HG03159 (cell line): ENCODE data around the gene CRYBG3.

Experiments used
- ATAC-seq: cut with Tn5 transposase; IDR thresholded peaks from one replicate; pipeline ENCODE4 v1.9.1; 2021; ENCODE audit warnings: mild to moderate bottlenecking, moderate library complexity; ENCODE audit not compliant: unreplicated experiment

The CRYBG3 gene

DNA sequence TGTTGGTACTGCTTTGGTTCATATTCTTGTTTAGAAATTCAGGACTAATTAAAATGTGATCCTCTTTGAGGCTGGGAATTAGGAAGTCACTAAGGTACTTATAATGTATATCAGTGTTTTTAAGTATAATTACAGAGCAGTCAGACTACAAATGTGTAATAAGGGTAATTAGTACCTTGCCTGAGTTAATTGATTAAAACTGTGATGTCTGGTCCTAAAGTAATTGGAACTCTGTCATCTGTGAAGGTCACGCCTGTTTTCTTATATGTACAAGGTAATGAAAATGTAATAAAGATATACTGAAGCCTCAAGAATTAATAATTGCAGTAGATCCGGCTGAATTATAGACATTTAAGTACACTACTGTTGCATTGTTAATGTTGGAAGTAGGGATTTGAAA lies 117.6 kb downstream of the CRYBG3 start:
- no peak for ATAC-seq

- ATAC-seq, result no peak
These were observed 118.2 kb downstream of the CRYBG3 start for GRCh38 chr3:97940034-97940433.

DNA sequence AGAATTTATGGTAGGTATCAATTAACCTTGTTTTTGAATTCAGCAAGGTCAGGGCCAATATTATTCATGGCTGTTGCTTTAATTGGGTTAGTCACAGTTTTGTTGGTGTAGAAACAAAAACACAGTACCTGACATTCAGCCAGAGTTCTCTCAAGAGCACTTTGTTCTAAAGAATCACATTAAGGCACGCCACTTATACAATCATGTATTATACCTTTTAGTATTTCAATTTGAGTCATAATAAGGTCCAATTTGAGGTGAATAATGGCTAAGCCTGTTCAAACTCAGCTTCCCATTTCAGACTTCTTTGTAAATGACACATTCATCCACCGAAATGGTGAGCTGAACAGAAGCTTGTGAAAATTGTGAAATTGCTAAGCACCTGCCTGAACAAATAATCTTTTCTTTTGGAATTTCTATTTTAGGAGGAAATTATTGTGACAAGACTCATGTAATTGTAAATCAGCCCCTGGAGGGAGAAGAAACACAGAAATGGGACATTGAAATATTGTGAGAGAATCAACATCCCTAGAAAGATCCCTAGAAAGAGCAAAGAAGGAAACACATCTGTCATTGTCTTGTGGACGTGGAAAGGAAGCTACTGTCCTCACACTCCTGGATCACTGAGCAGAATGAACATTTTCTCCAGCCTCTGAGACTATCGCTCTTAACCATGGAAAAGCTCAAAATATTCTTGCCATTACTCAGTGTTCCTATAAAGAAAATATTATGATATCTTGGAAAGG lies 121.2 kb downstream of the CRYBG3 start:
- no peak for ATAC-seq

DNA sequence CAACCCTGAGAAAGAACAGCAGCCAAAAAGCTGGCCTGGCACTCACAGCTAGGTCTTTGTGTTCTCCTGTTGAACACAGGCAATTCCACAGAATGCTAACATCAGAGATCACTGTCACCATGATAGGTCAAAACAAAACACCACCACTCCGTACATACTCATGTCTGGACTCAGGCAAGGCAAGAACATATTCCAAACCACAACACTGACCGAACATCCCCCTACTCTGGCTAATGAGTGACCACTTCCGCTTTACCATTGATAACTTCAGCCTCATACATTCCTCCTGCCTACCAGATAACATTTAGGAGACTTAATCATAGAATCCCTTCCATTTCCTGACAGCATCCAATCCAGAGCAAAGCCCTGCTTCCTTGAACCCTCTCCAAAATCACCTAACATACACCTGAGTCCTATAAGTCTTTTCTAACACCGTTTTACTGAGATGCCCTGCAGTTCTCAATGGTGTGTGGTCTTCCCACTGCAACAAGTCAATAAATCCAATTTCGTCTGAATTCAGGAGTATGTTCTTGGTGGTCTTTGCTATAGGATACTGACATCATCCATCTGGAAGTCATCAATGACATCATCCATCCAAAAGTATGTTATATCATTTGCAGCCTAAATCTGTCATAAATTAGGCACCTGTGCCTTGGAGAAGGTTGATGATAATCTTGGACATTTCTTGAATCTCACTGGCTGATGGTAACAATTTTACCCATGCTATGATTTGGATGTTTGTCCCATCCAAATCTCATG lies 126.7 kb downstream of the CRYBG3 start:
- ATAC-seq, result no peak

- no peak for ATAC-seq
These were observed 127.3 kb downstream of the CRYBG3 start for GRCh38 chr3:97949110-97949485.

GRCh38 chr3:97949743-97950142 lies 127.9 kb downstream of the CRYBG3 start:
- no peak for ATAC-seq

GRCh38 chr3:97950360-97950759 lies 128.5 kb downstream of the CRYBG3 start:
- ATAC-seq, result no peak

DNA sequence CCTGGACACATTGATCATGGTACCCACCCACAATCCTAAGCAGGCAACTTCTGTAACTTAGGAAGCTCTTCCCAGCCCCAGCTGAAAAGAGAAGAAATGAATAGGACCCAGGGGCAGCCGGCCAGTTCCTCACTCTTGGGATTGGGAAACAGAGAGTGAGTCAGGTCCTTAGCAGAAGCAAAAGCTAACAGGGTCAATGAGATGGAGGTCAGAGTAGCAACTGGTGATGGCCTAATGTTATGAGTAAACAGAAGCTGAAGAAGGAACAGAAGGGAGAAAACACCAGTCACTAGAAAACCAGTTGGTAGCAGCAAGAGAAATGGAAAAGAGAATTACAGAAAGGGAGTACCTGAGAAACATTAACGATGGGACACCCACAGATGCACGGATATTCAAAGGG lies 130.5 kb downstream of the CRYBG3 start:
- ATAC-seq, result no peak

GRCh38 chr3:97952872-97953271 lies 131.1 kb downstream of the CRYBG3 start:
- ATAC-seq, result no peak

- peak; percentile 68 for ATAC-seq
These were observed 132.5 kb downstream of the CRYBG3 start for GRCh38 chr3:97954228-97954827.

GRCh38 chr3:97956051-97956450 lies 134.2 kb downstream of the CRYBG3 start:
- no peak for ATAC-seq

DNA sequence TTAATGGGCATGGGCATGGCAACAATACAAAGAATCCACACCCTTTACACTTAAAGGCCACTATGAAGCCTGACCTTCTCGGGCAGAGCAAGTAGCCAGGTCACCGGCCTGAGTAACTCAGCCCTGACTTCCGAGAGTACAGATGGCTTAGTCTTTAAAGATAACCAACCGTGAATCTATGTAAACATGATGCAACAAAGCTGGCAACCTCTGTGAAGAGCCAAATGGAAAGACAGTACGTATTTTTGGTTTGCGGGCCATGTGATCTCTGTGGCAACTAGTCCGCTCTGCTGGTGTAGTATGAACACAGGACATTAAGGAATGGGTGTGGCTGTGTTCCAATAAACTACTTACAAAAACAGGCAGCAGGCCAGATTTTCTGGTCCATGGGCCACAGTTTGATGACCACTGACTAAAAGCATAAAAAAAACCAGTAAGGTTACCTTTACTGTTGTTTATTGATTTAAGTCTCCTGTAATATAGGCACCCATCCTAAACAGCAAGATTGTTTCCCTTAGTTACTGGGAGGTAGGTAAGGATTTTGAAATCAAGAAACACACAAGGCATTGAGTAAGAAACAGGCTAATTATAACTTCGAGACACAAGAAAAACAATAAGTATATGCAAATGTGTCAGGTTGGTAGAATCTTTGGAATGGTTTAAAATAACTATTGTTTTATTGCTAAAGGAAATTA lies 136.0 kb downstream of the CRYBG3 start:
- no peak for ATAC-seq

DNA sequence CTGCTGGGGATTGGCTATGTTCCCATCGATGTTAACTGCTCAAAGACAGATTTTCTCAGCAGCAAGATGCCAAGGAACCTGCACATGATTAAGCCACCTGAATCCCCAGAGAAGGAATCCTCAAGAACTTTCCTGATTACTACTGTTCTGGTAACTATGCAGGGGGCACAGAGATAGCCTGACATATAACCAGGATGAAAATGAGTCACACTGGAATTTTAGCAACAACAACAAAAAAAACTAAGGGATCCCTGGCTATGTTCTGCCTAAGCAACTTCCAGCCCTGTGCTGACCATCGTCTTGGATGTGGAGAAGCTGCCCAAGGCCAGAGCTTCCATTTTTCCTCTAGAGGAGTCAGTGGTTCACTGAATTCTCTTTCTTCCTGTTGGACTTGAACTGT lies 136.6 kb downstream of the CRYBG3 start:
- no peak for ATAC-seq

DNA sequence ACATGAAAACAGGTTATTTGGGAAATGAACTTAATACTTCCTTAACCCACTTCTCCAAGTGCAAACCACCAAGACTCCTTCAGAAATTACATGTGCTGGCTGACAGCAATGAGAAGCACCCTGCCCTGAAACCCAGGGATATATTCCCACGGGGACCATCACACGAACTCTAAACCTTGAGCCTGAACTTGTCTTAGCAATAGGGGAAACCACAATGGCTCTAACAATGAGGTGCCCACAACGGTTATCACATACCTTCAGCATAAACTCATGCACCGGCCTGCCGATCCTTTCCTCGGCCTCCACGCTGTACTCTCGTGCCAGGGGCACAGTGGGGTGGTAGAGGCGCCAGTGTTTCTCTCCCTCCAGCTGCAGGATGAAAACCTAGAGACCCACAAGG lies 137.0 kb downstream of the CRYBG3 start:
- ATAC-seq, result no peak

- ATAC-seq, result no peak
These were observed 138.1 kb downstream of the CRYBG3 start for GRCh38 chr3:97959872-97960271.

GRCh38 chr3:97960551-97960950 lies 138.7 kb downstream of the CRYBG3 start:
- ATAC-seq, result no peak

DNA sequence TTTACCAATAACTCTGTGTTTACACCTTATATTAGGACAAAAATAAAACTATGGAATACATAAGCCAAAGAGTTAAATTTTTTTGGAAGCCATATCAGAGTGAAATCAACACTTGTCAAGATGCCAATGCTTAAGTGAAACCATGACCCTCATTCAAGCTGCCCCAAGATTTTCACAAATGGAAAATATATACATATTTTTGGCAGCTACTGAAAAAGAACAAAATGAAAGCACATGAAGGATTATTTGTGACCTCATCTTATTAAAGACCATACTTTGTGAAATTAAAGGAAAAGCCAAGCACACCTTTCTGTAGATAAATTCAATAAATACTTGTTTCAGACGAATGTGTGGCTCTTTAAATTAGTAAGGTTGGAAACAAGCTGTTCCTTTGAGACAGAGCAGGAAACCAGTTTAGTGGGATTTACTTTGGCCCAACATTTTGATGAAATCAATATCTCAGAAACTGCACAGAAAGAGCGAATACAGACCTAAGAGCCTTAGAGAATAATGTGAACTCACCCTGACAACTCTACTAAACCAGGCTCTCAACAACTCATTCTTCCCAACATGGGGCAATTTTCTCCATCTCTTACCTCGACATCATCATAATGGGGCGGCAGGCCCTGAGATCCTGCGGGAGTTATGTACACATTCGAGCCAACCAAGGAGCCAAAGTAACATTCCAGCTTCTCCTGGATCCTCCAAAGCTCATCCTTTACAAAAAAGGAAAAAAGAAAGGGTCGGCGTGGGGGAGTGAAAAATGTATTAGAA lies 139.4 kb downstream of the CRYBG3 start:
- ATAC-seq, result no peak

DNA sequence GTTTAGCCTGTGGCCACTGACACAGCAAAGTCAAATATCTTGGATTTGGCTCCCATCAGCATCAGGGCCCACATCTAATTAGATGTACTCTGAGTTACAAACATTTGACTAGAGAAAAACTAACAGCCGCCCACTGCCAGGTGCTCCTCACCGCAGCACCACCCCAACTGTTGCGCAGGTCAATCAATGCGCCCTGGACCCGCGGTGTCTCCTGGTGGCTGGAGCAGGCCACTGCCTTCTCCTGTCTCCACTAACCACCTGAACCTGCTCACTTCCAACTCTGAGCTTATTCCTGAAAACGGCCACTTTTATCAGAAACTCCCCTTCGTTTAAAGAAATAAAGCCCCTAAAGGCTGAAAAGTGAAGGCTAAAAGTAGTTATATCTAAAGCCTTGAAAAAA lies 146.2 kb downstream of the CRYBG3 start:
- no peak for ATAC-seq

DNA sequence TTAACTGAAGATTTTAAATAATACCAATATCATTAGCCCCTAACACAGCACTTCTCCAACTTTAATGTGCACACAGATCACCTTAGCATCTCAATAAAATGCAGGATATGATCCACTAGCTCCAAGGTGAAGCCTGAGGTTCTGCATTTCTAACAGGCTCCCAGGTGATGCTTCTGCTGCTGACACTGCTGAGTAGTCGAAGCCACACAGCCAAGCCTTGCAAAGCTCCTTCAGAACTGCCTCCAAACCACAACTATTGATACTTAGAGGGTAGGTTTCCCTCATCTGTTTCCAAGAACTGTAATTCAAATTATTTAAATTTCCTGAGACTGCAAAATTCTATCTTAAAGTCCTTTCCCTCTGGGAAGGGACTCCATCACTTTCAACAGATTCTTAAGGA lies 146.6 kb downstream of the CRYBG3 start:
- ATAC-seq, result no peak

- ATAC-seq, result no peak
These were observed 147.7 kb downstream of the CRYBG3 start for GRCh38 chr3:97969541-97969940.

- no peak for ATAC-seq
These were observed 148.3 kb downstream of the CRYBG3 start for GRCh38 chr3:97970156-97970555.
